CD14-positive monocyte (primary cell): ENCODE data around the gene LRCH1. TPM values are rescaled to one million over a fixed set of nuclear protein-coding genes. Genes with fewer than 3 reads are reported as not detected.

ENCODE experiments used
- DNase-seq, 3 donors: peaks; one replicate each; pipeline ENCODE4 v3.0.0-alpha.2; 2011 to 2022
- H2AFZ ChIP-seq: 2 replicates; pipeline ENCODE4 v1.6.0; 2012; ENCODE audit warnings: mild to moderate bottlenecking, low read depth, low read length, inconsistent platforms; ENCODE audit not compliant: insufficient read depth, poor library complexity, severe bottlenecking
- H3K27ac ChIP-seq, 2 donors: 1 replicate in 1 of 2; 2 replicates in 1 of 2; pipeline ENCODE4 v1.5.1; 2012 to 2013; ENCODE audit warnings: low read length in 2 of 2, control low read depth in 1 of 2, inconsistent platforms in 1 of 2, low read depth in 1 of 2, mild to moderate bottlenecking in 1 of 2
- H3K27me3 ChIP-seq, 2 donors: one replicate each; pipeline versions ENCODE4 v1.6.0 to v1.6.1; 2011 to 2013; ENCODE audit warnings: low read length in 2 of 2; ENCODE audit not compliant: control insufficient read depth in 2 of 2, insufficient read depth in 2 of 2
- H3K36me3 ChIP-seq, 2 donors: replicated peaks in 1 of 2; 1 replicate in 1 of 2; 2 replicates in 1 of 2; pipeline versions ENCODE4 v1.5.1 to v1.6.1; 2012 to 2013; ENCODE audit warnings: low read length in 2 of 2, control low read depth in 1 of 2, inconsistent platforms in 1 of 2, mild to moderate bottlenecking in 1 of 2; ENCODE audit not compliant: insufficient read depth in 2 of 2, control insufficient read depth in 1 of 2
- H3K4me1 ChIP-seq, 2 donors: 1 replicate in 1 of 2; 2 replicates in 1 of 2; pipeline versions ENCODE4 v1.5.1 to v1.6.1; 2012 to 2013; ENCODE audit warnings: low read length in 2 of 2, control low read depth in 1 of 2, inconsistent platforms in 1 of 2, mild to moderate bottlenecking in 1 of 2, moderate library complexity in 1 of 2; ENCODE audit not compliant: insufficient read depth in 2 of 2, control insufficient read depth in 1 of 2
- H3K4me2 ChIP-seq: replicated peaks from 2 replicates; pipeline ENCODE3; 2012; ENCODE audit warnings: low read length, moderate library complexity, mild to moderate bottlenecking; ENCODE audit not compliant: poor library complexity, severe bottlenecking; ENCODE audit errors: extremely low read depth
- H3K4me3 ChIP-seq, 3 experiments: fragments of 200-600 bp in 1 of 3; sonication (generic) in 1 of 3; replicated peaks in 1 of 3; 1 replicate in 2 of 3; 2 replicates in 1 of 3; pipeline ENCODE4 v1.5.1; 2011 to 2013; ENCODE audit warnings: low read length in 3 of 3, mild to moderate bottlenecking in 3 of 3, control low read depth in 2 of 3, low read depth in 2 of 3, inconsistent platforms in 1 of 3, moderate library complexity in 1 of 3
- H3K79me2 ChIP-seq: 2 replicates; pipeline ENCODE4 v1.6.0; 2012; ENCODE audit warnings: mild to moderate bottlenecking, control low read depth, inconsistent platforms, low read length, moderate library complexity; ENCODE audit not compliant: insufficient read depth
- H3K9ac ChIP-seq: 2 replicates; pipeline ENCODE4 v1.6.0; 2017; ENCODE audit warnings: low read length, mild to moderate bottlenecking; ENCODE audit not compliant: insufficient read depth, poor library complexity, severe bottlenecking
- H3K9me3 ChIP-seq, 2 donors: replicated peaks in 1 of 2; 1 replicate in 1 of 2; 2 replicates in 1 of 2; pipeline versions ENCODE4 v1.5.1 to v1.6.1; 2012 to 2013; ENCODE audit warnings: low read length in 2 of 2, control low read depth in 1 of 2; ENCODE audit not compliant: control insufficient read depth in 1 of 2, insufficient read depth in 1 of 2
- H4K20me1 ChIP-seq: 2 replicates; pipeline ENCODE4 v1.6.0; 2012; ENCODE audit warnings: mild to moderate bottlenecking, low read length, control low read depth, moderate library complexity; ENCODE audit not compliant: insufficient read depth
- H3K27ac Mint-ChIP-seq, 7 donors: one replicate each; pipeline ENCODE4 v1.8.0; 2020; ENCODE audit warnings: mild to moderate bottlenecking in 7 of 7, mixed read lengths in 7 of 7, moderate library complexity in 6 of 7, inconsistent platforms in 2 of 7
- H3K27me3 Mint-ChIP-seq, 3 donors: one replicate each; pipeline ENCODE4 v1.8.0; 2021 to 2022; ENCODE audit warnings: low read depth in 3 of 3, mild to moderate bottlenecking in 3 of 3, mixed read lengths in 3 of 3, moderate library complexity in 3 of 3, inconsistent platforms in 1 of 3
- H3K36me3 Mint-ChIP-seq, 2 donors: one replicate each; pipeline ENCODE4 v1.8.0; 2020; ENCODE audit warnings: mixed read lengths in 2 of 2, inconsistent platforms in 1 of 2, mild to moderate bottlenecking in 1 of 2
- H3K4me1 Mint-ChIP-seq: one replicate; pipeline ENCODE4 v1.8.0; 2020; ENCODE audit warnings: mild to moderate bottlenecking, mixed read lengths
- H3K4me3 Mint-ChIP-seq, 2 donors: one replicate each; pipeline ENCODE4 v1.8.0; 2020; ENCODE audit warnings: mild to moderate bottlenecking in 2 of 2, mixed read lengths in 2 of 2, moderate library complexity in 1 of 2
- H3K9me3 Mint-ChIP-seq, 7 donors: one replicate each; pipeline ENCODE4 v1.8.0; 2020 to 2022; ENCODE audit warnings: mixed read lengths in 7 of 7, mild to moderate bottlenecking in 6 of 7, moderate library complexity in 6 of 7, inconsistent platforms in 2 of 7
- CTCF ChIP-seq: fragments of 200-600 bp; IDR thresholded peaks from one replicate; pipeline ENCODE4 v1.8.0; 2022; ENCODE audit warnings: antibody characterized with exemption, mild to moderate bottlenecking
- WGBS: methylation state at CpG from one replicate; pipeline ENCODE4 v1.1.5; 2013; ENCODE audit warnings: missing lambda C conversion rate; ENCODE audit not compliant: insufficient coverage; 5-methylcytosine and 5-hydroxymethylcytosine counted together
- intact Hi-C, 2 donors: fragments of 100-400 bp; cut with micrococcal nuclease; formaldehyde crosslinking; loops; one replicate each; pipeline versions ENCODE4 v1.15.0 to v1.15.1; 2023
- polyA plus RNA-seq, 3 donors: library from polyadenylated mRNA; depleted of rRNA in 1 of 3; unstranded in 2 of 3; stranded (reverse) in 1 of 3; fragments of 300-500 nt in 2 of 3; fragments of >200 nt in 1 of 3; fragmentation: Illumina TruSeq in 2 of 3; gene quantifications; 1 replicate in 2 of 3; 2 replicates in 1 of 3; pipeline ENCODE4 v1.2.3, GENCODE V29; 2012 to 2021

LRCH1 gene
- polyA plus RNA-seq, 3 donors = 0.88 to 7.1 (median 2.1) TPM

GRCh38 chr13:46624353-46624752 is 71.4 kb downstream of the LRCH1 start:
- Histone ChIP-seq H3K9ac (no peak overlapping the region), H3K79me2 (peaks cover 85% of the 10 kb centered on the region), H3K36me3 (no peaks in the 10 kb centered on the region), H3K27me3 (no peaks in the 10 kb centered on the region), H3K4me2 (no peak overlapping the region), H3K27ac (no peak overlapping the region), H3K9me3 (no peaks in the 10 kb centered on the region), H3K4me3 (no peak overlapping the region), H2AFZ (no peak overlapping the region), H3K4me1 (no peaks in the 10 kb centered on the region), H4K20me1 (peaks cover 84% of the 10 kb centered on the region)
- WGBS = 92% methylated on average over 1 of the region's 3 CpGs
- Mint-ChIP-seq H3K27me3 (no peaks in the 10 kb centered on the region), H3K36me3 (no peaks in the 10 kb centered on the region), H3K9me3 (no peaks in the 10 kb centered on the region), H3K4me3 (no peak overlapping the region), H3K4me1 (peaks cover 17% of the 10 kb centered on the region), H3K27ac (no peak overlapping the region)
- intact Hi-C loops = no loop called here
- no peak for DNase-seq
- TF ChIP-seq CTCF = no peak

- no peaks in the 10 kb centered on the region for H3K4me1 ChIP-seq
- intact Hi-C loops = no loop called here
Measured at GRCh38 chr13:46624821-46625220, 71.9 kb downstream of the LRCH1 start.

More at GRCh38 chr13:46624821-46625220, 71.9 kb downstream of the LRCH1 start:
- H3K9ac ChIP-seq = no peak overlapping the region
- no peaks in the 10 kb centered on the region for H3K36me3 ChIP-seq
- no peaks in the 10 kb centered on the region for H3K9me3 ChIP-seq
- no peak for DNase-seq
- no peaks in the 10 kb centered on the region for H3K27me3 Mint-ChIP-seq
- no peak overlapping the region for H3K4me2 ChIP-seq
- TF ChIP-seq CTCF = no peak
- H3K9me3 Mint-ChIP-seq = no peaks in the 10 kb centered on the region
- H3K27me3 ChIP-seq = no peaks in the 10 kb centered on the region
- peaks cover 80% of the 10 kb centered on the region for H3K79me2 ChIP-seq
- H3K27ac ChIP-seq = no peak overlapping the region
- H4K20me1 ChIP-seq = peaks cover 84% of the 10 kb centered on the region
- 92% methylated on average over 4 of the region's 4 CpGs for WGBS
- H3K27ac Mint-ChIP-seq = peak overlapping the region in 1 of 7 donors; percentile 10
- H3K4me1 Mint-ChIP-seq = peaks cover 17% of the 10 kb centered on the region
- H3K36me3 Mint-ChIP-seq = no peaks in the 10 kb centered on the region
- H2AFZ ChIP-seq = no peak overlapping the region
- H3K4me3 Mint-ChIP-seq = no peak overlapping the region
- H3K4me3 ChIP-seq = no peak overlapping the region
